Measurements from ENCODE around the gene TMEM52B.

The TMEM52B gene

GRCh38 chr12:10226086-10226485 lies 47.3 kb downstream of the TMEM52B start:
- TF ChIP-seq EZH2phosphoT487 (IDR thresholded peaks at IDR 0.05; ENCODE audit: low read length): no peak
- TF ChIP-seq CTCF (IDR thresholded peaks at IDR 0.05; ENCODE audit: low read length): no peak
- no peak for TF ChIP-seq EZH2 (optimal IDR thresholded peaks at IDR 0.05; ENCODE audit: low read depth, low read length)

GRCh38 chr12:10226731-10227130 lies 47.9 kb downstream of the TMEM52B start:
- H3K27ac ChIP-seq (ENCODE audit: low read length): no peak overlapping the region
- no peak for DNase-seq
- no peaks in the 10 kb centered on the region for H4K20me1 ChIP-seq (ENCODE audit: insufficient read depth, low read length)
- H3K4me2 ChIP-seq (ENCODE audit: low read depth, low read length): no peak overlapping the region
- H3K9me2 ChIP-seq (replicated peaks; ENCODE audit: insufficient read depth, low read length): no peaks in the 10 kb centered on the region
- H3K4me3 ChIP-seq (ENCODE audit: low read length): no peak overlapping the region
- H3F3A ChIP-seq (ENCODE audit: insufficient read depth, low read length): peaks cover 8% of the 10 kb centered on the region; the same call in 1 of the 2 replicates
- H3K79me2 ChIP-seq (ENCODE audit: low read length): no peaks in the 10 kb centered on the region
- H3K4me1 ChIP-seq (ENCODE audit: low read length): peaks cover 19% of the 10 kb centered on the region
- no peak overlapping the region for H2AFZ ChIP-seq (ENCODE audit: low read length)
- H3K9ac ChIP-seq (ENCODE audit: low read length): no peak overlapping the region
- no peaks in the 10 kb centered on the region for H3K9me3 ChIP-seq (replicated peaks; ENCODE audit: insufficient read depth, low read length)
- no peak for TF ChIP-seq EZH2phosphoT487 (IDR thresholded peaks at IDR 0.05; ENCODE audit: low read length)
- TF ChIP-seq EZH2 (optimal IDR thresholded peaks at IDR 0.05; ENCODE audit: low read depth, low read length): no peak
- TF ChIP-seq CTCF (IDR thresholded peaks at IDR 0.05; ENCODE audit: low read length): no peak
- H3K27me3 ChIP-seq (replicated peaks; ENCODE audit: insufficient read depth, low read length): no peaks in the 10 kb centered on the region
- no peaks in the 10 kb centered on the region for H3K36me3 ChIP-seq (replicated peaks; ENCODE audit: insufficient read depth, low read length)

More at GRCh38 chr12:10226086-10226485, 47.3 kb downstream of the TMEM52B start:
- Histone ChIP-seq H3K27ac (ENCODE audit: low read length) (no peak overlapping the region), H3K36me3 (replicated peaks; ENCODE audit: insufficient read depth, low read length) (no peaks in the 10 kb centered on the region), H3K4me3 (ENCODE audit: low read length) (no peak overlapping the region), H3K27me3 (replicated peaks; ENCODE audit: insufficient read depth, low read length) (no peaks in the 10 kb centered on the region), H4K20me1 (ENCODE audit: insufficient read depth, low read length) (no peaks in the 10 kb centered on the region), H3K4me2 (ENCODE audit: low read depth, low read length) (no peak overlapping the region), H2AFZ (ENCODE audit: low read length) (no peak overlapping the region), H3K9me2 (replicated peaks; ENCODE audit: insufficient read depth, low read length) (no peaks in the 10 kb centered on the region), H3K79me2 (ENCODE audit: low read length) (no peaks in the 10 kb centered on the region), H3K9me3 (replicated peaks; ENCODE audit: insufficient read depth, low read length) (no peaks in the 10 kb centered on the region), H3K9ac (ENCODE audit: low read length) (no peak overlapping the region), H3K4me1 (ENCODE audit: low read length) (peaks cover 19% of the 10 kb centered on the region), H3F3A (ENCODE audit: insufficient read depth, low read length) (peaks cover 8% of the 10 kb centered on the region; the same call in 1 of the 2 replicates)
- no peak for DNase-seq

GRCh38 chr12:10227648-10228047 lies 48.8 kb downstream of the TMEM52B start:
- peak overlapping the region; percentile 40; the same call in 1 of the 2 replicates for H3K27ac ChIP-seq (ENCODE audit: low read length)
- peak overlapping the region; percentile 52 for H3K4me2 ChIP-seq (ENCODE audit: low read depth, low read length)
- no peaks in the 10 kb centered on the region for H3K9me3 ChIP-seq (replicated peaks; ENCODE audit: insufficient read depth, low read length)
- TF ChIP-seq EZH2phosphoT487 (IDR thresholded peaks at IDR 0.05; ENCODE audit: low read length): no peak
- no peak for TF ChIP-seq CTCF (IDR thresholded peaks at IDR 0.05; ENCODE audit: low read length)
- TF ChIP-seq EZH2 (optimal IDR thresholded peaks at IDR 0.05; ENCODE audit: low read depth, low read length): no peak
- H3K9me2 ChIP-seq (replicated peaks; ENCODE audit: insufficient read depth, low read length): no peaks in the 10 kb centered on the region
- peak; percentile 53 for DNase-seq
- no peaks in the 10 kb centered on the region for H4K20me1 ChIP-seq (ENCODE audit: insufficient read depth, low read length)
- H3F3A ChIP-seq (ENCODE audit: insufficient read depth, low read length): peaks cover 8% of the 10 kb centered on the region; the same call in 1 of the 2 replicates
- no peaks in the 10 kb centered on the region for H3K79me2 ChIP-seq (ENCODE audit: low read length)
- H3K27me3 ChIP-seq (replicated peaks; ENCODE audit: insufficient read depth, low read length): no peaks in the 10 kb centered on the region
- H2AFZ ChIP-seq (ENCODE audit: low read length): peak overlapping the region; percentile 50
- H3K4me3 ChIP-seq (ENCODE audit: low read length): no peak overlapping the region
- no peak overlapping the region for H3K9ac ChIP-seq (ENCODE audit: low read length)
- no peaks in the 10 kb centered on the region for H3K36me3 ChIP-seq (replicated peaks; ENCODE audit: insufficient read depth, low read length)
- peaks cover 19% of the 10 kb centered on the region for H3K4me1 ChIP-seq (ENCODE audit: low read length)

All from MM.1S (cell line).